NB4 (cell line): ENCODE measurements around the gene VIPR2.

Source experiments
- DNase-seq: peaks from one replicate; pipeline ENCODE4 v3.0.0; 2010; ENCODE audit warnings: low read depth
- H3K4me3 ChIP-seq: one replicate; pipeline ENCODE4 v1.5.1; 2011; ENCODE audit warnings: mild to moderate bottlenecking, low read depth, low read length, moderate library complexity
- MYC ChIP-seq: IDR thresholded peaks from 2 replicates; pipeline ENCODE4 v1.6.1; 2011; ENCODE audit warnings: low read depth, low read length
- POLR2A ChIP-seq: IDR thresholded peaks from 2 replicates; pipeline ENCODE4 v1.6.1; 2011; ENCODE audit warnings: mild to moderate bottlenecking; ENCODE audit not compliant: insufficient read length; ENCODE audit errors: extremely low read depth
- TF ChIP-seq, protein P1 (sequence below): IDR thresholded peaks from one replicate; pipeline ENCODE4 v1.5.1; 2012; ENCODE audit warnings: low read depth, low read length
- TF ChIP-seq, protein P2 (sequence below): IDR thresholded peaks from 2 replicates; pipeline ENCODE4 v1.6.1; 2011; ENCODE audit warnings: low read depth, low read length

Gene VIPR2

DNA sequence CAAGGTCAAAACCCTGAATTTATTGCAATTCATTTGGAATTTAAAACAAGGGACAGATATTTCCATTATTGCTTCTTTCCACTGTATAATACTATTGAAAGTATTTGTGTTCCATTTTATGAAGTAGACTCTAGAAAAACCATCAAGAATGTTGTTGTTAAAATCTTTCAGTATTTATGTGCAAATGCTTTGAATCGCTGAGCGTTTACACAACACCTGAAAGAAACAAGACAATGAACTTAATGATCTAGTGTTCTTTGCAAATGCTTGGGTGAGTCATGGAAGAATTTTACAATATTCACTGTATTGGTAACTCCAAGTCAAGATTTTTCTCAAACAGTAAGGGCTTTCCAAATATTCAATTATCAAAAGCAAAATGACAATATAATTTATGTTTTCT lies 97.1 kb downstream of the VIPR2 start:
- no peak for DNase-seq
- TF ChIP-seq, protein P1, sequence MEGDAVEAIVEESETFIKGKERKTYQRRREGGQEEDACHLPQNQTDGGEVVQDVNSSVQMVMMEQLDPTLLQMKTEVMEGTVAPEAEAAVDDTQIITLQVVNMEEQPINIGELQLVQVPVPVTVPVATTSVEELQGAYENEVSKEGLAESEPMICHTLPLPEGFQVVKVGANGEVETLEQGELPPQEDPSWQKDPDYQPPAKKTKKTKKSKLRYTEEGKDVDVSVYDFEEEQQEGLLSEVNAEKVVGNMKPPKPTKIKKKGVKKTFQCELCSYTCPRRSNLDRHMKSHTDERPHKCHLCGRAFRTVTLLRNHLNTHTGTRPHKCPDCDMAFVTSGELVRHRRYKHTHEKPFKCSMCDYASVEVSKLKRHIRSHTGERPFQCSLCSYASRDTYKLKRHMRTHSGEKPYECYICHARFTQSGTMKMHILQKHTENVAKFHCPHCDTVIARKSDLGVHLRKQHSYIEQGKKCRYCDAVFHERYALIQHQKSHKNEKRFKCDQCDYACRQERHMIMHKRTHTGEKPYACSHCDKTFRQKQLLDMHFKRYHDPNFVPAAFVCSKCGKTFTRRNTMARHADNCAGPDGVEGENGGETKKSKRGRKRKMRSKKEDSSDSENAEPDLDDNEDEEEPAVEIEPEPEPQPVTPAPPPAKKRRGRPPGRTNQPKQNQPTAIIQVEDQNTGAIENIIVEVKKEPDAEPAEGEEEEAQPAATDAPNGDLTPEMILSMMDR = no peak
- TF ChIP-seq MYC (no peak), POLR2A (no peak)
- TF ChIP-seq, protein P2, sequence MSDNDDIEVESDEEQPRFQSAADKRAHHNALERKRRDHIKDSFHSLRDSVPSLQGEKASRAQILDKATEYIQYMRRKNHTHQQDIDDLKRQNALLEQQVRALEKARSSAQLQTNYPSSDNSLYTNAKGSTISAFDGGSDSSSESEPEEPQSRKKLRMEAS = no peak
- no peak overlapping the region for H3K4me3 ChIP-seq

DNA sequence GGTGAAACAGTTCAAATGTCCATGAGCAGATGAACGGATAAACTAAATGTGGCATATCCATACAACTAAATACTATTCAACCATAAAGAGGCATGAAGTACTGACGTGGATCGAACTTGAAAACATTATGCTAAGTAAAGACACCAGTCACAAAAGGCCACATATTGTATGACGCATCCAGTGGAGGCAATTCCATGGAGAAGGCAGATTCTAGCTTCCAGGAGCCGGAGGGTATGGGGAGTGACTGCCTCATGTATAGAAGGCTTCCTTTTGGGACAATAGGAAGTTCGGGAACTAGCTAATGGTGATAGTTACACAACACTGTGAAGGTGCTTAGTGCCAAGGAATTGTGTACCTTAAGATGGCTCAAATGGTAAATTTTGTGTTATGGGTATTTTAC lies 98.4 kb downstream of the VIPR2 start:
- TF ChIP-seq, protein P2 = no peak
- no peak for DNase-seq
- no peak overlapping the region for H3K4me3 ChIP-seq

DNA sequence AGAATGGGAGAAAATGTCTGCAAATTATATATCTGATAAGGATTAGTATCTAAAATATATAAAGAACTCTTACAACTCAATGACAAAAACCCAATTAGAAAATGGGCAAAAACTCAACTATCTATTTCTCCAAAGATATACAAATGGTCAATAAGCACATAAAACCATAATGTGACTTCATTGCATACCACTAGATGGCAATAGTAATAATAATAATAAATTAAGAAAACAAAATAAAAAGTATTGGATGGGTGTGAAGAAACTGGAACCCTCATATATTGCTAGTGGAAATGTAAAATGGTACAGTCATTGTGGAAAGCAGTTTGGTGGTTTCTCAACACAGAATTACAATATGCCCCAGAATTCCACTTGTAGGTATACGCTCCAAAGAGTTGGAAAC lies 98.8 kb downstream of the VIPR2 start:
- TF ChIP-seq, protein P1 = no peak
- TF ChIP-seq MYC (no peak), POLR2A (no peak)
- TF ChIP-seq, protein P2 = no peak
- DNase-seq = no peak
- H3K4me3 ChIP-seq = no peak overlapping the region

DNA sequence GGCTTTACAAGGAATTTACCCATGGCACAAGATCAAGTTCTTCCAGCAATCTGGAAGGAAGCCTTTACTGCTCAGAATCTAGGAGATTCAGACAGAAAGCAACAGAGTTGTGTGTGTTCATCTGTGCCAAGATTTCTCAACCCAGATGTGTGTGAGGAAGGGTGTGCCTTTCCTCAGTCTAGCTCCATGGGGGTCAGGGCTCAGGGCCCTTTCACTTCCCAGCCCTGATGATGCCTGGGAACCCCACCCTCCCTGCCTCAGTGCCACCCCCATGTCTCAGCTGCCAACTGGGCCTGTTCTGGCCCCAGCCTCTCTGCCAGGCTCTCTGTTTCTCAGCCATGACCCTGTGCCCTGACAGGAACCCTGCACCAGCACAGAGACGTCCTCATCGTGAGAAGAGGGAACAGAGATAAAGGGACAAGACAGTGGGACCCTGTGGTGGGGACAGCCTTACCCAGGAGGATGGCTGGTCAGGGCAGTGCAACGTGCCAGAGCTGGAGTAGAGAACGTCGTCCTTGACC lies 102.0 kb downstream of the VIPR2 start:
- TF ChIP-seq MYC (no peak), POLR2A (no peak)
- TF ChIP-seq, protein P1 = no peak
- TF ChIP-seq, protein P2 = no peak
- DNase-seq = no peak
- no peak overlapping the region for H3K4me3 ChIP-seq

DNA sequence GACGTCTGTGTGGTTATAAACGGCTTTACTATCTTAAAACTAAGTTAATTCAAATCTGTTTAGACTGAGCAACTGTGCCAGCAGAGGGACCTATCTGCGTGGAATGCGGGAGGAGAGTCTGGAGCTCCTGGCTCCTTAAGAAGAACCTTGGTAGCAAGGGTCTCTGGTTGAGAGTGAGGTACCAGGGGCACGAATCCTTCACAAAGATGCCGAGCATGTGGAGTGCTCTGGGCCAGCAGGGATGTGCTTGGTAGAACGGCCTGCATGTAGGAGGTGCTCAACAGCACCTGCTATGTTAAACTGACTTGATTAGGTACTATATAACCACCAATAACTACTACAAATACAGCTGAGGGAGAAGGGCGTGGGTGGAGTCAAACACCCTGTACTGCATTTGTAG lies 102.6 kb downstream of the VIPR2 start:
- H3K4me3 ChIP-seq = no peak overlapping the region
- TF ChIP-seq, protein P1 = no peak
- TF ChIP-seq MYC (no peak), POLR2A (no peak)
- TF ChIP-seq, protein P2 = no peak
- DNase-seq = no peak

DNA sequence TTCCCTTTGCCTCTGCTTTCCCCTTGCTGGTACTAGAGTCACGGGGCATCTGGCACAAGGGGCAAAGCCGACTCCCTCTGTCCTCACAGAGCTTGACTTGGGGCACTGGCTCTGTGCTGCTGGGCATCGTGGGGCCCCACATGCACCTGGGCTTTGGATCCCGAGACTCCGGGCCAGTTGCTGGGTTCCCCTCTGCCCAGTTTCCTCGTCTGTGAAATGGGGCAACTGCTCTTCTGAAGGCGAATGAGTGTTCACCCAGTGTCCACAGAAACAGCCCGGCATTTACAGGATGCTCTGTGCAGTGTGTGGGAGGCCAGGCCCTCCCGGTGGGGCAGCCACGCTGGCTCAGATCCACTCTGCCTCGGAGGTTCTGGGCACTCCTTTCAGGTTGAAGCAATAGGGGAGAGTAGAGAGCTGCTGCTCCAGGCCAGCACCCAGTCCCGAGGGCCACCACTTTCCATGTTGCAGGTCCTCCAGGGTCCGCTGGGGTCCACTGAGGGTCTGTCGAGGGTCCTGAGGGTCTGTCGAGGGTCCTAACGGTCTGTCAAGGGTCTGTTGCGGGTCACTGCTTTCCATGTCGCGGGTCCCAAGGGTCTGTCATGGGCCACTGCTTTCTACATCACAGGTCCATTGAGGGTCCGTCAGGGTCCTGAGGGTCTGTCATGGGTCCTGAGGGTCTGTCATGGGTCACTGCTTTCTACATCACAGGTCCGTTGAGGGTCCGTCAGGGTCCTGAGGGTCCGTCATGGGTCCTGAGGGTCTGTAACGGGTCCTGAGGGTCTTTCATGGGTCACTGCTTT lies 103.6 kb downstream of the VIPR2 start:
- TF ChIP-seq, protein P2 = no peak
- no peak overlapping the region for H3K4me3 ChIP-seq
- no peak for DNase-seq
